ENCODE results near the gene PQBP1. TPM values are rescaled to one million over a fixed set of nuclear protein-coding genes. Genes with fewer than 3 reads are reported as not detected.

Gene PQBP1
- total and polyA plus RNA-seq, 4 donors, result 22.0 to 44.3 (median 37.3) TPM

Other genes starting within 250 kb of the PQBP1 start
- gene WAS, start 214.1 kb upstream of the PQBP1 start, total RNA-seq, result 1 to 10 TPM; 5.1 to 5.6 TPM
- gene WAS, start 214.1 kb upstream of the PQBP1 start, polyA plus RNA-seq, result 1 to 10 TPM; 1.0 to 3.1 TPM
- gene SUV39H1, start 201.2 kb upstream of the PQBP1 start, total RNA-seq, result 1 to 10 TPM; 4.0 to 5.8 TPM
- 1 to 10 TPM; 3.2 to 3.5 TPM for gene SUV39H1, start 201.2 kb upstream of the PQBP1 start, polyA plus RNA-seq
- gene GLOD5, start 136.2 kb upstream of the PQBP1 start, total RNA-seq, result under 1 TPM in 1 of 2 donors, not detected in 1; 0.67 TPM
- gene GLOD5, start 136.2 kb upstream of the PQBP1 start, polyA plus RNA-seq, result 1 to 10 TPM; 2.1 to 3.4 TPM
- gene GATA1, start 111.3 kb upstream of the PQBP1 start, total RNA-seq, result 10 to 100 TPM in 1 of 2 donors, not detected in 1; 39.9 TPM
- under 1 TPM in 1 of 2 donors, not detected in 1; 0.05 TPM for gene GATA1, start 111.3 kb upstream of the PQBP1 start, polyA plus RNA-seq
- 10 to 100 TPM; 48.1 to 80.5 TPM for gene HDAC6, start 95.9 kb upstream of the PQBP1 start, total RNA-seq
- 10 to 100 TPM; 54.4 to 59.2 TPM for gene HDAC6, start 95.9 kb upstream of the PQBP1 start, polyA plus RNA-seq
- not detected for gene ERAS, start 71.4 kb upstream of the PQBP1 start, total RNA-seq
- gene ERAS, start 71.4 kb upstream of the PQBP1 start, polyA plus RNA-seq, result not detected
- 1 to 10 TPM in 1 of 2 donors, under 1 TPM in 1; 0.08 to 5.4 TPM for gene PCSK1N, start 62.3 kb upstream of the PQBP1 start, total RNA-seq
- gene PCSK1N, start 62.3 kb upstream of the PQBP1 start, polyA plus RNA-seq, result 1 to 10 TPM in 1 of 2 donors, under 1 TPM in 1; 0.05 to 1.8 TPM
- 10 to 100 TPM; 22.8 to 25.9 TPM for gene TIMM17B, start 162 bp upstream of the PQBP1 start, total RNA-seq
- gene TIMM17B, start 162 bp upstream of the PQBP1 start, polyA plus RNA-seq, result 10 to 100 TPM; 34.2 to 53.1 TPM
- 10 to 100 TPM; 10.0 to 15.5 TPM for gene SLC35A2, start 13.7 kb downstream of the PQBP1 start, total RNA-seq
- 10 to 100 TPM; 13.3 to 26.9 TPM for gene SLC35A2, start 13.7 kb downstream of the PQBP1 start, polyA plus RNA-seq
- gene PIM2, start 21.1 kb downstream of the PQBP1 start, total RNA-seq, result 10 to 100 TPM in 1 of 2 donors, 1 to 10 TPM in 1; 5.8 to 28.3 TPM
- gene PIM2, start 21.1 kb downstream of the PQBP1 start, polyA plus RNA-seq, result 1 to 10 TPM; 4.5 to 8.1 TPM
- gene OTUD5, start 59.7 kb downstream of the PQBP1 start, total RNA-seq, result 10 to 100 TPM; 17.0 to 29.3 TPM
- gene OTUD5, start 59.7 kb downstream of the PQBP1 start, polyA plus RNA-seq, result 10 to 100 TPM in 1 of 2 donors, 1 to 10 TPM in 1; 9.3 to 18.8 TPM
- gene KCND1, start 73.9 kb downstream of the PQBP1 start, total RNA-seq, result 1 to 10 TPM in 1 of 2 donors, under 1 TPM in 1; 0.28 to 1.1 TPM
- under 1 TPM; 0.17 to 0.28 TPM for gene KCND1, start 73.9 kb downstream of the PQBP1 start, polyA plus RNA-seq
- gene GRIPAP1, start 104.3 kb downstream of the PQBP1 start, total RNA-seq, result 10 to 100 TPM; 14.1 to 21.3 TPM
- 10 to 100 TPM; 15.4 to 17.3 TPM for gene GRIPAP1, start 104.3 kb downstream of the PQBP1 start, polyA plus RNA-seq
- gene TFE3, start 145.4 kb downstream of the PQBP1 start, total RNA-seq, result 10 to 100 TPM in 1 of 2 donors, 1 to 10 TPM in 1; 9.5 to 17.1 TPM
- 10 to 100 TPM in 1 of 2 donors, 1 to 10 TPM in 1; 8.6 to 22.4 TPM for gene TFE3, start 145.4 kb downstream of the PQBP1 start, polyA plus RNA-seq
- 1 to 10 TPM; 1.0 to 1.9 TPM for gene CCDC120, start 161.1 kb downstream of the PQBP1 start, total RNA-seq
- gene CCDC120, start 161.1 kb downstream of the PQBP1 start, polyA plus RNA-seq, result 1 to 10 TPM; 1.3 to 3.4 TPM
- 1 to 10 TPM; 1.4 to 2.1 TPM for gene PRAF2, start 176.1 kb downstream of the PQBP1 start, total RNA-seq
- 1 to 10 TPM; 5.7 to 8.2 TPM for gene PRAF2, start 176.1 kb downstream of the PQBP1 start, polyA plus RNA-seq
- gene WDR45, start 182.0 kb downstream of the PQBP1 start, total RNA-seq, result 10 to 100 TPM; 28.0 to 47.9 TPM
- gene WDR45, start 182.0 kb downstream of the PQBP1 start, polyA plus RNA-seq, result 10 to 100 TPM; 51.2 to 60.7 TPM
- gene GPKOW, start 225.8 kb downstream of the PQBP1 start, total RNA-seq, result 10 to 100 TPM in 1 of 2 donors, 1 to 10 TPM in 1; 9.5 to 13.8 TPM
- 10 to 100 TPM in 1 of 2 donors, 1 to 10 TPM in 1; 7.7 to 12.0 TPM for gene GPKOW, start 225.8 kb downstream of the PQBP1 start, polyA plus RNA-seq

All from liver (tissue), 4 donors.